VCaP (cell line): ENCODE results near the gene PDLIM1.
"Not testable (repeated sequence)": the region's sequence is repeated elsewhere in the genome, so short reads cannot be mapped to it uniquely, and the experiment has no call there.

Experiments
- H3K27ac ChIP-seq: fragments of 450-650 bp; 2 replicates; pipeline ENCODE4 v1.5.1; 2017
- TF ChIP-seq, protein P1 (sequence below): fragments of 450-650 bp; conservative IDR thresholded peaks from 2 replicates; pipeline ENCODE4 v1.5.1; 2017; ENCODE audit warnings: mild to moderate bottlenecking, moderate library complexity

PDLIM1 gene

GRCh38 chr10:95211606-95212279 is 79.1 kb downstream of the PDLIM1 start:
- no peak overlapping the region for H3K27ac ChIP-seq
- TF ChIP-seq, protein P1, sequence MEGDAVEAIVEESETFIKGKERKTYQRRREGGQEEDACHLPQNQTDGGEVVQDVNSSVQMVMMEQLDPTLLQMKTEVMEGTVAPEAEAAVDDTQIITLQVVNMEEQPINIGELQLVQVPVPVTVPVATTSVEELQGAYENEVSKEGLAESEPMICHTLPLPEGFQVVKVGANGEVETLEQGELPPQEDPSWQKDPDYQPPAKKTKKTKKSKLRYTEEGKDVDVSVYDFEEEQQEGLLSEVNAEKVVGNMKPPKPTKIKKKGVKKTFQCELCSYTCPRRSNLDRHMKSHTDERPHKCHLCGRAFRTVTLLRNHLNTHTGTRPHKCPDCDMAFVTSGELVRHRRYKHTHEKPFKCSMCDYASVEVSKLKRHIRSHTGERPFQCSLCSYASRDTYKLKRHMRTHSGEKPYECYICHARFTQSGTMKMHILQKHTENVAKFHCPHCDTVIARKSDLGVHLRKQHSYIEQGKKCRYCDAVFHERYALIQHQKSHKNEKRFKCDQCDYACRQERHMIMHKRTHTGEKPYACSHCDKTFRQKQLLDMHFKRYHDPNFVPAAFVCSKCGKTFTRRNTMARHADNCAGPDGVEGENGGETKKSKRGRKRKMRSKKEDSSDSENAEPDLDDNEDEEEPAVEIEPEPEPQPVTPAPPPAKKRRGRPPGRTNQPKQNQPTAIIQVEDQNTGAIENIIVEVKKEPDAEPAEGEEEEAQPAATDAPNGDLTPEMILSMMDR = no peak

DNA sequence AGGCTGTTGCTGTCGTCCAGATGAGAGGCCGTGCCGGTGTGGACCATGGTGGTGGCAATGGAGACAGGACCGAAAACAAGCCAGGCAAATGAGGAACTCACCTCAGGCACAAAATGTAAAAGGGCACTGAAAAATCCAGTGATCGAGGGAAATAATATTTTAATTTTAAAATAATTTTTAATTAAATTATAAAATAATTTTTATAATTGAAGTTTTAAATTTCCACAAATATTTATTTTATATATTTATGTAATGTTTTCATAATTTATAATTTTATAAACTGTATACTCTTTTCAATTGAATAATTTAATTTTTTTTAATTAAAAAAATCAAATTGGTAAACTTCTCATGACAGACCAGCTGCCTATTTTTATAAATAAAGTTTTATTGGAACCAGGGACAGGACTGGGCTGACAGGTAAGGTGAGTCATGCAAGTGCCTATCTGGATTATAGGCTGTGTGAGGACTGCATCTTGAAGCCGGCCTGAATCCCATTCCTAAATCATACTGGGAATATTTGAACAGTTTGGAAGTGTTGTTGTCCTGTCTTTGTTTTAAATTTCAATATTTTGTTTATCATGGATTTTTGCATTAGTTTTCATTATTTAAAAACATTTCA is 81.2 kb downstream of the PDLIM1 start:
- TF ChIP-seq, protein P1 = no peak
- H3K27ac ChIP-seq = no peak overlapping the region

DNA sequence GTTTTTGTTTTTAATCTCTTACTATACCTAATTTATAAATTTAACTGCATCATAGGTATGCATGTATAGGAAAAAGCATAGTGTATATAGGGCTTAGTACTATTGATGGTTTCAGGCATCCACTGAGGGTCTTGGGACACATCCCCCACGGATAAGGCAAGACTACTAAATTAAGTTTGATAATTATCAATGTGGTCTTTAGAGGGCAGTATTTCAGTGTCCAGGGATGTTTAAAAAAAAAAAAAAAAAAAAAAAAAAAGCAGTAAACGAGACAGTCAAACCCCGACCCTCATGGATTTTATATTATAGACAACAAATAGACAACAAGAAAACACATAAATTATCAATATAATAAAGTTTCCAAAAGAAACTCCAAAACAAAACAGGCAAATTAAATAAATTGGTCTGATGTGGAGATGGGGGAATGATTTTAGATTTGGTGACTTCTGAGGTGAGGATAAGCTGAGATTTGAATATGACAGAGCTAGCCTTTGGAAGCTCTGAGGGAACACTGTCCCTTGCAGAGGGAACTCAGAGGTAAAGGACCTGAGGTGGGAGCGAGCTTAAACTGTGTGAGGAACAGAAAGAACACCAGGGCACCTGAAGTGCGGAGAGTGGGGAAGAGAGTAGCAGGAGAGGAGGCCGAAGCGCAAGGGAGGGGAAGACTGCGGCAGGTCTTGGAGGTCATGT is 82.0 kb downstream of the PDLIM1 start:
- TF ChIP-seq, protein P1 = peak; percentile 76
- no peak overlapping the region for H3K27ac ChIP-seq

GRCh38 chr10:95202865-95203264 is 87.9 kb downstream of the PDLIM1 start:
- H3K27ac ChIP-seq = not testable (repeated sequence)

- no peak overlapping the region for H3K27ac ChIP-seq
- TF ChIP-seq, protein P1 = no peak
These were observed 89.1 kb downstream of the PDLIM1 start for GRCh38 chr10:95201736-95202135.

- TF ChIP-seq, protein P1 = no peak
- H3K27ac ChIP-seq = no peak overlapping the region
These were observed 94.8 kb downstream of the PDLIM1 start for GRCh38 chr10:95196046-95196445.

DNA sequence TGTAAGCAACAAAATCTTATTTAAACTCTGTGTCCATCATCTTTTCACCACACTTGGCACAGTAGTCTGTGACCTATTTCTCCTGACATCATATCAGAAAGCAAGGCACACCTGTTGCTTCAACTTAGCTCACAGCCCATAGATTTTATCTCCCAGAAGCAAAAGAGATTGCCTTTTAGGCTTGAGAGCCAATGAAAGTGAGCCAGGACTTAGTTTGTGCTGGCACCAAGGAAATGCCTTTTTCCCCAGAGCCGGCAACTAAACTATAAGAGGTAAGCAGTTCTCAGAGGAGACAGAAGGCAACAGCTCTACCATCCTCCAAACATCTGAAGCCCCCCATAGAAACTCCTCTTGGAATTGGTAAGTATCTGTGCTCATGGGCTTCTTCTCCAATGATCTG is 96.9 kb downstream of the PDLIM1 start, which contains the start of gene ACSM6:
ACSM6 (plus strand) TSS at position 295 of the 400 bp plus-strand sequence. CDS start 248 bp downstream, outside the sequence.
- TF ChIP-seq, protein P1 = no peak

More for the DNA sequence above, 96.9 kb downstream of the PDLIM1 start, which contains the start of gene ACSM6:
- no peak within 1 kb of the TSS for H3K27ac ChIP-seq
